OCI-LY1 (cell line): Measurements from ENCODE around the gene TMEM220.

Experiments
- H2AFZ ChIP-seq: fragments of 200-600 bp; sonication (generic), shearing (Covaris generic); 2 replicates; pipeline ENCODE4 v1.6.0; 2014; ENCODE audit warnings: antibody characterized with exemption, mild to moderate bottlenecking, low read length
- H3F3A ChIP-seq: fragments of 200-600 bp; sonication (generic), shearing (Covaris generic); 2 replicates; pipeline ENCODE4 v1.6.0; 2014; ENCODE audit warnings: mild to moderate bottlenecking, antibody characterized with exemption, low read length, moderate library complexity; ENCODE audit not compliant: insufficient read depth
- H3K27ac ChIP-seq: fragments of 200-600 bp; sonication (generic); 2 replicates; pipeline ENCODE4 v1.5.1; 2014; ENCODE audit warnings: low read length, mixed run types, mild to moderate bottlenecking, low read depth; ENCODE audit not compliant: poor library complexity, severe bottlenecking
- H3K27me3 ChIP-seq: fragments of 200-600 bp; sonication (generic); 2 replicates; pipeline ENCODE4 v1.6.0; 2014; ENCODE audit warnings: antibody characterized with exemption, mild to moderate bottlenecking, low read length, moderate library complexity; ENCODE audit not compliant: insufficient read depth
- H3K36me3 ChIP-seq: fragments of 200-600 bp; sonication (generic); 2 replicates; pipeline ENCODE4 v1.6.1; 2014; ENCODE audit warnings: mild to moderate bottlenecking, antibody characterized with exemption, low read length, moderate library complexity, mixed read lengths; ENCODE audit not compliant: insufficient read depth
- H3K4me1 ChIP-seq: fragments of 200-600 bp; sonication (generic); 2 replicates; pipeline ENCODE4 v1.5.1; 2014; ENCODE audit warnings: mild to moderate bottlenecking, low read length, moderate library complexity; ENCODE audit not compliant: insufficient read depth, severe bottlenecking
- H3K4me2 ChIP-seq: fragments of 200-600 bp; sonication (generic), shearing (Covaris generic); 2 replicates; pipeline ENCODE4 v1.6.1; 2014; ENCODE audit warnings: low read length
- H3K4me3 ChIP-seq: fragments of 200-600 bp; sonication (generic); 2 replicates; pipeline ENCODE4 v1.5.1; 2014; ENCODE audit warnings: low read length, low read depth, mild to moderate bottlenecking, mixed read lengths; ENCODE audit not compliant: poor library complexity, severe bottlenecking
- H3K79me2 ChIP-seq: fragments of 200-600 bp; shearing (Covaris generic); 2 replicates; pipeline ENCODE4 v1.6.1; 2016; ENCODE audit warnings: mixed run types, low read length, mixed read lengths; ENCODE audit not compliant: insufficient read depth
- H3K9ac ChIP-seq: fragments of 200-600 bp; sonication (generic), shearing (Covaris generic); 2 replicates; pipeline ENCODE4 v1.6.1; 2014; ENCODE audit warnings: mild to moderate bottlenecking, low read length, mixed read lengths
- H3K9me2 ChIP-seq: fragments of 200-600 bp; sonication (generic), shearing (Covaris generic); 2 replicates; pipeline ENCODE4 v1.6.1; 2014; ENCODE audit warnings: low read depth, mild to moderate bottlenecking, low read length, mixed read lengths
- H3K9me3 ChIP-seq: fragments of 200-600 bp; shearing (Covaris generic); 2 replicates; pipeline ENCODE4 v1.6.1; 2014; ENCODE audit warnings: low read length, mixed read lengths
- H4K20me1 ChIP-seq: fragments of 200-600 bp; sonication (generic), shearing (Covaris generic); 2 replicates; pipeline ENCODE4 v1.6.0; 2016; ENCODE audit warnings: mild to moderate bottlenecking, low read length; ENCODE audit not compliant: insufficient read depth
- CTCF ChIP-seq: fragments of 200-600 bp; sonication (generic), shearing (Covaris generic); IDR thresholded peaks from 2 replicates; pipeline ENCODE4 v1.5.1; 2017; ENCODE audit warnings: mild to moderate bottlenecking, antibody characterized with exemption, low read length, moderate library complexity, mixed read lengths
- EZH2 ChIP-seq: fragments of 200-600 bp; sonication (generic), shearing (Covaris generic); IDR thresholded peaks from 2 replicates; pipeline ENCODE4 v1.8.0; 2017; ENCODE audit warnings: borderline replicate concordance, mixed run types, mild to moderate bottlenecking, antibody characterized with exemption, low read length, moderate library complexity, mixed read lengths

TMEM220 gene

GRCh38 chr17:10777131-10777807, 47.4 kb upstream of the TMEM220 start:
- Histone ChIP-seq H3K4me3 (no peak overlapping the region), H3K4me2 (no peak overlapping the region), H3K9me3 (no peaks in the 10 kb centered on the region), H3K27me3 (0 out of 2 replicates have a peak, but pooled peaks cover 3% of the 10 kb centered on the region), H3K36me3 (no peaks in the 10 kb centered on the region), H2AFZ (no peak overlapping the region), H3K4me1 (no peaks in the 10 kb centered on the region), H4K20me1 (no peaks in the 10 kb centered on the region), H3K9me2 (no peaks in the 10 kb centered on the region), H3K27ac (no peak overlapping the region), H3K79me2 (no peaks in the 10 kb centered on the region), H3F3A (no peaks in the 10 kb centered on the region), H3K9ac (no peak overlapping the region)
- TF ChIP-seq EZH2 (no peak), CTCF (no peak)

- Histone ChIP-seq H3K27ac (no peak overlapping the region), H3F3A (no peaks in the 10 kb centered on the region), H3K4me2 (no peak overlapping the region), H3K4me3 (no peak overlapping the region), H4K20me1 (no peaks in the 10 kb centered on the region), H3K4me1 (no peaks in the 10 kb centered on the region), H2AFZ (no peak overlapping the region), H3K9me3 (no peaks in the 10 kb centered on the region), H3K79me2 (no peaks in the 10 kb centered on the region), H3K27me3 (peaks cover 3% of the 10 kb centered on the region; the same call in 1 of the 2 replicates), H3K9me2 (no peaks in the 10 kb centered on the region), H3K36me3 (no peaks in the 10 kb centered on the region), H3K9ac (no peak overlapping the region)
- TF ChIP-seq CTCF (no peak), EZH2 (no peak)
Measured at GRCh38 chr17:10776381-10776780, 46.6 kb upstream of the TMEM220 start.

GRCh38 chr17:10775740-10776356, 46.0 kb upstream of the TMEM220 start:
- Histone ChIP-seq H3K36me3 (no peaks in the 10 kb centered on the region), H3F3A (no peaks in the 10 kb centered on the region), H3K79me2 (no peaks in the 10 kb centered on the region), H3K9ac (no peak overlapping the region), H3K27me3 (peaks cover 3% of the 10 kb centered on the region; the same call in 1 of the 2 replicates), H3K4me2 (no peak overlapping the region), H3K27ac (no peak overlapping the region), H2AFZ (no peak overlapping the region), H3K9me3 (no peaks in the 10 kb centered on the region), H3K4me3 (no peak overlapping the region), H4K20me1 (no peaks in the 10 kb centered on the region), H3K9me2 (no peaks in the 10 kb centered on the region), H3K4me1 (no peaks in the 10 kb centered on the region)
- TF ChIP-seq EZH2 (no peak), CTCF (no peak)
